Transverse colon (tissue), 4 donors: ENCODE measurements around the gene GAS7. TPM values are rescaled to one million over a fixed set of nuclear protein-coding genes. Genes with fewer than 3 reads are reported as not detected.

ENCODE experiments used
- DNase-seq: peaks from one replicate; pipeline ENCODE4 v3.0.0-alpha.2; 2019
- H3K27ac ChIP-seq, 4 donors: fragments of 200-600 bp; sonication (generic); 2 replicates each; pipeline ENCODE4 v1.5.1; 2016 to 2018; ENCODE audit warnings: inconsistent platforms in 4 of 4
- H3K27me3 ChIP-seq: fragments of 200-600 bp; sonication (generic); 2 replicates; pipeline ENCODE4 v1.5.1; 2017; ENCODE audit warnings: inconsistent platforms
- H3K36me3 ChIP-seq, 4 donors: fragments of 200-600 bp; sonication (generic); 2 replicates each; pipeline ENCODE4 v1.5.1; 2017 to 2019; ENCODE audit warnings: inconsistent platforms in 4 of 4
- H3K4me1 ChIP-seq, 4 donors: fragments of 200-600 bp; sonication (generic); 2 replicates each; pipeline ENCODE4 v1.5.1; 2017 to 2020; ENCODE audit warnings: inconsistent platforms in 4 of 4
- H3K4me3 ChIP-seq, 4 donors: fragments of 200-600 bp; sonication (generic); 1 replicate in 1 of 4; 2 replicates in 3 of 4; pipeline versions ENCODE4 v1.5.1 to v1.6.1; 2017 to 2019; ENCODE audit warnings: inconsistent platforms in 4 of 4
- H3K9me3 ChIP-seq, 2 donors: fragments of 200-600 bp; sonication (generic); 2 replicates each; pipeline ENCODE4 v1.5.1; 2017 to 2019; ENCODE audit warnings: inconsistent platforms in 2 of 2
- CTCF ChIP-seq, 5 experiments: fragments of 200-600 bp in 3 of 5; fragments of 450-650 bp in 2 of 5; sonication (generic) in 3 of 5; IDR thresholded peaks; 1 replicate in 2 of 5; 2 replicates in 3 of 5; pipeline ENCODE4 v1.5.1; 2016 to 2017; ENCODE audit warnings: antibody characterized with exemption in 5 of 5, inconsistent platforms in 3 of 5, mild to moderate bottlenecking in 2 of 5, moderate library complexity in 1 of 5
- EP300 ChIP-seq: sonication (generic); formaldehyde crosslinking; IDR thresholded peaks from one replicate; pipeline ENCODE4 v1.6.1; 2017; ENCODE audit warnings: antibody characterized with exemption, low read depth
- POLR2A ChIP-seq: fragments of 450-650 bp; IDR thresholded peaks from one replicate; pipeline ENCODE4 v1.6.1; 2016; ENCODE audit warnings: antibody characterized with exemption, mild to moderate bottlenecking, moderate library complexity
- POLR2AphosphoS5 ChIP-seq, 3 donors: sonication (generic); formaldehyde crosslinking; IDR thresholded peaks; one replicate each; pipeline ENCODE4 v1.6.1; 2016; ENCODE audit warnings: antibody characterized with exemption in 3 of 3
- WGBS, 2 donors: methylation state at CpG; one replicate each; pipeline ENCODE4 v1.1.5; 2018; ENCODE audit warnings: low coverage in 1 of 2; 5-methylcytosine and 5-hydroxymethylcytosine counted together
- in situ Hi-C, 4 donors: fragments of 200-750 bp; cut with MboI; loops; one replicate each; pipeline versions ENCODE4 v1.15.0 to v1.15.1; 2017; ENCODE audit warnings: low sequenced_read_pairs in 3 of 4, low pct_ligation_motif_present in 1 of 4, low pct_unique_long_range_greater_than_20kb in 1 of 4
- intact Hi-C: fragments of 100-400 bp; cut with DNase I; formaldehyde crosslinking; loops from one replicate; pipeline ENCODE4 v1.15.1; 2023; ENCODE audit warnings: low total_unique reads
- total RNA-seq, 4 donors: library from RNA; depleted of rRNA; stranded (reverse); fragments of >200 nt; gene quantifications; one replicate each; pipeline ENCODE4 v1.1.0, GENCODE V29; 2016

GAS7 gene
- total RNA-seq, 4 donors from 2014 or later: 9.2 to 59.1 (median 15.2) TPM

- in situ Hi-C loops (no loop called here), intact Hi-C loops (no loop called here)
- no peak overlapping the region for H3K4me3 ChIP-seq
- 78 to 100% methylated on average over 1 to 4 of the region's 4 CpGs for WGBS, 2 donors
- peak overlapping the region; percentile 74 to 87 (median 80) for H3K27ac ChIP-seq
- DNase-seq: no peak
- peaks cover 6 to 33% (median 16%) of the 10 kb centered on the region in 4 donors for H3K4me1 ChIP-seq
- H3K36me3 ChIP-seq: no peaks in the 10 kb centered on the region
- TF ChIP-seq POLR2AphosphoS5 (IDR thresholded peaks at IDR 0.05) (no peak), EP300 (no peak), POLR2A (no peak), CTCF (IDR thresholded peaks at IDR 0.05) (no peak)
- no peaks in the 10 kb centered on the region for H3K9me3 ChIP-seq
- H3K27me3 ChIP-seq: no peaks in the 10 kb centered on the region
Observed at GRCh38 chr17:10115536-10115932, 82.9 kb downstream of the GAS7 start.

GRCh38 chr17:10114931-10115535, 83.4 kb downstream of the GAS7 start:
- no peaks in the 10 kb centered on the region for H3K27me3 ChIP-seq
- WGBS, 2 donors: 39% methylated on average over 11 of the region's 11 CpGs; no CpG with 5 or more reads in 1 of the 2 donors

GRCh38 chr17:10112962-10113361, 85.4 kb downstream of the GAS7 start:
- no peak for DNase-seq
- Histone ChIP-seq H3K36me3 (no peaks in the 10 kb centered on the region), H3K27me3 (no peaks in the 10 kb centered on the region), H3K27ac (peak overlapping the region in 3 of 4 donors; percentile 76 to 87 (median 85)), H3K4me3 (no peak overlapping the region), H3K9me3 (no peaks in the 10 kb centered on the region), H3K4me1 (peaks cover 3 to 18% (median 12%) of the 10 kb centered on the region in 4 donors)
- in situ Hi-C loops: no loop called here
- TF ChIP-seq CTCF (IDR thresholded peaks at IDR 0.05) (no peak), POLR2A (no peak), EP300 (no peak), POLR2AphosphoS5 (IDR thresholded peaks at IDR 0.05) (no peak)
- intact Hi-C loops: no loop called here
- WGBS, 2 donors: 68 to 81% methylated on average over 4 of the region's 4 CpGs

More at GRCh38 chr17:10114931-10115535, 83.4 kb downstream of the GAS7 start:
- Histone ChIP-seq H3K27ac (peak overlapping the region; percentile 76 to 87 (median 83)), H3K4me3 (no peak overlapping the region), H3K4me1 (peaks cover 6 to 28% (median 16%) of the 10 kb centered on the region in 4 donors), H3K36me3 (no peaks in the 10 kb centered on the region), H3K9me3 (no peaks in the 10 kb centered on the region)
- peak; percentile 84 for DNase-seq
- in situ Hi-C loops (no loop called here), intact Hi-C loops (no loop called here)
- TF ChIP-seq POLR2AphosphoS5 (IDR thresholded peaks at IDR 0.05) (peak; percentile 55 to 69 (median 64)), EP300 (no peak), POLR2A (peak; percentile 5), CTCF (IDR thresholded peaks at IDR 0.05) (no peak)

GRCh38 chr17:10111907-10112452, 86.4 kb downstream of the GAS7 start:
- in situ Hi-C loops (no loop called here), intact Hi-C loops (no loop called here)
- Histone ChIP-seq H3K36me3 (no peaks in the 10 kb centered on the region), H3K27me3 (no peaks in the 10 kb centered on the region), H3K9me3 (no peaks in the 10 kb centered on the region), H3K4me1 (peaks cover 3 to 19% (median 12%) of the 10 kb centered on the region in 4 donors), H3K27ac (no peak overlapping the region), H3K4me3 (no peak overlapping the region)
- 85% methylated on average over 9 of the region's 9 CpGs; no CpG with 5 or more reads in 1 of the 2 donors for WGBS, 2 donors
- DNase-seq: no peak
- TF ChIP-seq CTCF (IDR thresholded peaks at IDR 0.05) (no peak), EP300 (no peak), POLR2AphosphoS5 (IDR thresholded peaks at IDR 0.05) (no peak), POLR2A (no peak)
